Measurements from ENCODE around the gene NFAT5. TPM values are rescaled to one million over a fixed set of nuclear protein-coding genes. Genes with fewer than 3 reads are reported as not detected.

Gene NFAT5
- total and polyA plus RNA-seq, 2 donors from 2014 or later: 1.9 to 83.7 TPM

DNA sequence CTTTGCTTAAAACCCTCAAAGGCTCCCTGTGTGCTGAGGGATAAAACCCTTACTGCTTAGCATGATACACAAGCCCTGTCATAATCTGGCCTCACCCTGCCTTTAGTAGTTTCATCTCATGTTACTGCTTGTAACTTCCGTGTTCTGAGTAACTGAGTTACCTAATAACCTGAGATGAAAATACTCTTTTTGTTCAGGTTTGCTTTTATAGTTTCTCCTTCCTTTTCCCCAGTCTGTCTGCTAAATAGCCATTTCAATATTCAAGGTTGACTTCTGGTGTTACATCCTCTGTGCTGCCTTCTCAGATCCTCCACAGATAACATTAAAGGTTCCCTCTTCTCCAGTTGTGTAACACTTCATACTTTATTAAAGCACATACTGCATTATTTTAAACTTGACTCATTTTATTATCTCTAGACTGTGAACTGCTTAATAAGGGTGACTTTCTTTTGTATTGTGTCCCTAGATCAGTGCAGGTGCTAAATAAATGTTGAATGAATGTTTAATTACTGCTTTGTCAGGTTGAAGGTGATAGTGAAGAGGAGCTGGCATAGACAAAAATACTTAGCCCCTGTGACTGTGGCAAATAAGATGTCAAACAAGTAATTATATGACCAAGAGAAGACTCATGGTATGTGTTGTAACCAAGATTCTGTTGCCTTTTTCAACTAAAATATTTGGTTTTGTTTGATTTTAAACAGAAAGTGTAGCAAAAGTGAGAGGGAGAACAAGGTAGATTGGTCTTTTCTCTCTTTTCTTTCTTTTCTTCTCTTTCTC lies 47.8 kb downstream of the NFAT5 start:
- FAIRE-seq (no peak), DNase-seq (peak in 2 of 5 donors; percentile 18 to 23)
- Histone ChIP-seq H3K36me3 (ENCODE audit: control insufficient read depth in 2 of 3, insufficient read depth in 3 of 3, low read length in 3 of 3) (peaks cover 0 to 4% (median 2%) of the 10 kb centered on the region in 3 donors), H3K4me1 (ENCODE audit: control insufficient read depth in 2 of 3, insufficient read depth in 2 of 3, low read depth in 1 of 3, low read length in 3 of 3) (peaks cover 0 to 16% (median 11%) of the 10 kb centered on the region in 3 donors), H3K27me3 (ENCODE audit: control insufficient read depth, insufficient read depth, low read length) (no peaks in the 10 kb centered on the region), H3K9me3 (ENCODE audit: control insufficient read depth in 2 of 3, insufficient read depth in 1 of 3, low read length in 3 of 3) (no peaks in the 10 kb centered on the region), H3K4me3 (ENCODE audit: low read length in 3 of 3) (no peak overlapping the region), H3K9ac (ENCODE audit: low read length in 3 of 3) (no peak overlapping the region), H3K27ac (ENCODE audit: low read depth in 2 of 2, low read length in 2 of 2) (peak overlapping the region in 1 of 2 donors; percentile 38)
- TF ChIP-seq, protein P1, sequence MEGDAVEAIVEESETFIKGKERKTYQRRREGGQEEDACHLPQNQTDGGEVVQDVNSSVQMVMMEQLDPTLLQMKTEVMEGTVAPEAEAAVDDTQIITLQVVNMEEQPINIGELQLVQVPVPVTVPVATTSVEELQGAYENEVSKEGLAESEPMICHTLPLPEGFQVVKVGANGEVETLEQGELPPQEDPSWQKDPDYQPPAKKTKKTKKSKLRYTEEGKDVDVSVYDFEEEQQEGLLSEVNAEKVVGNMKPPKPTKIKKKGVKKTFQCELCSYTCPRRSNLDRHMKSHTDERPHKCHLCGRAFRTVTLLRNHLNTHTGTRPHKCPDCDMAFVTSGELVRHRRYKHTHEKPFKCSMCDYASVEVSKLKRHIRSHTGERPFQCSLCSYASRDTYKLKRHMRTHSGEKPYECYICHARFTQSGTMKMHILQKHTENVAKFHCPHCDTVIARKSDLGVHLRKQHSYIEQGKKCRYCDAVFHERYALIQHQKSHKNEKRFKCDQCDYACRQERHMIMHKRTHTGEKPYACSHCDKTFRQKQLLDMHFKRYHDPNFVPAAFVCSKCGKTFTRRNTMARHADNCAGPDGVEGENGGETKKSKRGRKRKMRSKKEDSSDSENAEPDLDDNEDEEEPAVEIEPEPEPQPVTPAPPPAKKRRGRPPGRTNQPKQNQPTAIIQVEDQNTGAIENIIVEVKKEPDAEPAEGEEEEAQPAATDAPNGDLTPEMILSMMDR (IDR thresholded peaks at IDR 0.05; ENCODE audit: borderline replicate concordance, extremely low read depth, insufficient read depth): no peak
- intact Hi-C loops (cut with DNase I): no loop called here

DNA sequence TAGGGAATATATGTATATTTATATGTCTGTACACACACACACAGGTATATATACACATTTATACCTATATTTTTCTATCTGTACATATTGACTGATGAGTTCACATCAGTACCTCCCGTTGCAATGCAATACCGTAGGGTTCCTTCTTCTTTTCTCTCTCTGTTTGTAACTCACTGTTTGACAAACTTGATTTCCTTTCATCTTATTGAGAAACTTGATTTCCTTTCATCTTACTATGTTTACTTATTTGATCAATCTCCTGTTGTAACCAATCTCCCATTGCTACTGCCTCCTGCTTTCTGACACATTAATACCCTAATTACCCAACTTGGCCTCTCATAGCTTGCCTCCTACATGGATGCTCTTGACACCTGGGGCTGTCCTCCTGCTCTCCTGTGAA lies 49.8 kb downstream of the NFAT5 start:
- H3K27me3 ChIP-seq (ENCODE audit: control insufficient read depth, insufficient read depth, low read length): no peaks in the 10 kb centered on the region
- DNase-seq: no peak
- FAIRE-seq: no peak
- H3K9ac ChIP-seq (ENCODE audit: low read length in 3 of 3): no peak overlapping the region
- no peak overlapping the region for H3K4me3 ChIP-seq (ENCODE audit: low read length in 3 of 3)
- H3K36me3 ChIP-seq (ENCODE audit: control insufficient read depth in 2 of 3, insufficient read depth in 3 of 3, low read length in 3 of 3): peaks cover 0 to 4% (median 0%) of the 10 kb centered on the region in 3 donors
- H3K27ac ChIP-seq (ENCODE audit: low read depth in 2 of 2, low read length in 2 of 2): no peak overlapping the region
- no peaks in the 10 kb centered on the region for H3K9me3 ChIP-seq (ENCODE audit: control insufficient read depth in 2 of 3, insufficient read depth in 1 of 3, low read length in 3 of 3)
- intact Hi-C loops (cut with DNase I): no loop called here
- peaks cover 0 to 18% (median 16%) of the 10 kb centered on the region in 3 donors for H3K4me1 ChIP-seq (ENCODE audit: control insufficient read depth in 2 of 3, insufficient read depth in 2 of 3, low read depth in 1 of 3, low read length in 3 of 3)
- TF ChIP-seq, protein P1 (IDR thresholded peaks at IDR 0.05; ENCODE audit: borderline replicate concordance, extremely low read depth, insufficient read depth): no peak

DNA sequence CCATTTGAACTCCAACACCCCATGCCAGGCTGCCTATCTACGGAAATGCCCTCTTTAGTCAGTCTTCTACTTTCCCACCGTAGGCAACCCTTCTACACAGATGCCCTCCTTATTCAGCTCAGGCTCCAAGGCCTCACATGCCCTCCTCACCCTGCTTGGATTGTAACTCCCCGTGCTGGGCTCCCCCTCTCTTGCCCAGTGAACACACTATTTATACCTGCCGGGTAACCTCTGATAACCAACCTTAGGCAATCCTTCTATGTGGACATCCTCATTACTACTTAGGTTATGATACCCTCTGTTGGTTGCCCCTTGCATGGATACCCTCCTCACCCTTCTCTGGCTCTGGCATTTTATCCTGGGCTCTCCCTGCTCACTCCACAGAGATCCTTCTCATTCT lies 50.3 kb downstream of the NFAT5 start:
- H3K9ac ChIP-seq (ENCODE audit: low read length in 3 of 3): no peak overlapping the region
- H3K9me3 ChIP-seq (ENCODE audit: control insufficient read depth in 2 of 3, insufficient read depth in 1 of 3, low read length in 3 of 3): no peaks in the 10 kb centered on the region
- no peak for DNase-seq
- no peaks in the 10 kb centered on the region for H3K27me3 ChIP-seq (ENCODE audit: control insufficient read depth, insufficient read depth, low read length)
- FAIRE-seq: no peak
- TF ChIP-seq, protein P1 (IDR thresholded peaks at IDR 0.05; ENCODE audit: borderline replicate concordance, extremely low read depth, insufficient read depth): no peak
- H3K4me3 ChIP-seq (ENCODE audit: low read length in 3 of 3): no peak overlapping the region
- peaks cover 0 to 4% (median 0%) of the 10 kb centered on the region in 3 donors for H3K36me3 ChIP-seq (ENCODE audit: control insufficient read depth in 2 of 3, insufficient read depth in 3 of 3, low read length in 3 of 3)
- intact Hi-C loops (cut with DNase I): no loop called here
- no peak overlapping the region for H3K27ac ChIP-seq (ENCODE audit: low read depth in 2 of 2, low read length in 2 of 2)
- peaks cover 0 to 18% (median 16%) of the 10 kb centered on the region in 3 donors for H3K4me1 ChIP-seq (ENCODE audit: control insufficient read depth in 2 of 3, insufficient read depth in 2 of 3, low read depth in 1 of 3, low read length in 3 of 3)

Data from kidney (tissue), 14 donors.